Prostate gland (tissue), 2 donors: ENCODE data around the gene MYH15. TPM values are rescaled to one million over a fixed set of nuclear protein-coding genes. Genes with fewer than 3 reads are reported as not detected.

ENCODE experiments used
- DNase-seq: peaks from one replicate; pipeline ENCODE4 v3.0.0-alpha.2; 2019; ENCODE audit warnings: low spot score
- H3K27ac ChIP-seq, 2 donors: fragments of 200-600 bp; sonication (generic); 2 replicates each; pipeline ENCODE4 v1.5.1; 2017 to 2019
- H3K27me3 ChIP-seq: fragments of 200-600 bp; sonication (generic); replicated peaks from 2 replicates; pipeline ENCODE4 v1.5.1; 2019; ENCODE audit not compliant: insufficient read depth
- H3K36me3 ChIP-seq, 2 donors: fragments of 200-600 bp; sonication (generic); 1 replicate in 1 of 2; 2 replicates in 1 of 2; pipeline versions ENCODE4 v1.5.1 to v1.8.1; 2017 to 2019
- H3K4me1 ChIP-seq: fragments of 200-600 bp; sonication (generic); replicated peaks from 2 replicates; pipeline ENCODE4 v1.5.1; 2019
- H3K4me3 ChIP-seq, 2 donors: fragments of 200-600 bp; sonication (generic); 2 replicates each; pipeline ENCODE4 v1.5.1; 2017 to 2019
- H3K9me3 ChIP-seq: fragments of 200-600 bp; sonication (generic); 2 replicates; pipeline ENCODE4 v1.5.1; 2017
- POLR2A ChIP-seq: fragments of 450-650 bp; IDR thresholded peaks from one replicate; pipeline ENCODE4 v1.6.1; 2016; ENCODE audit warnings: antibody characterized with exemption, mild to moderate bottlenecking
- POLR2AphosphoS5 ChIP-seq: sonication (generic); formaldehyde crosslinking; IDR thresholded peaks from one replicate; pipeline ENCODE4 v1.6.1; 2017; ENCODE audit warnings: antibody characterized with exemption
- WGBS: methylation state at CpG from one replicate; pipeline ENCODE4 v1.1.5; 2018; 5-methylcytosine and 5-hydroxymethylcytosine counted together
- intact Hi-C: fragments of 100-400 bp; cut with DNase I; formaldehyde crosslinking; loops from one replicate; pipeline ENCODE4 v1.14.2; 2022
- total RNA-seq, 2 donors: library from RNA; depleted of rRNA; stranded (reverse); fragments of >200 nt; gene quantifications; one replicate each; pipeline ENCODE4 v1.1.0, GENCODE V29; 2016
- TF ChIP-seq, protein P1 (sequence below), 4 experiments: fragments of 200-600 bp in 2 of 4; fragments of 450-650 bp in 2 of 4; sonication (generic) in 2 of 4; IDR thresholded peaks; 1 replicate in 3 of 4; 2 replicates in 1 of 4; pipeline ENCODE4 v1.5.1; 2016 to 2019; ENCODE audit warnings: antibody characterized with exemption in 4 of 4, mild to moderate bottlenecking in 2 of 4, moderate library complexity in 2 of 4

Gene MYH15
- total RNA-seq, 2 donors from 2014 or later = 0.68 TPM

- intact Hi-C loops = no loop called here
- Histone ChIP-seq H3K4me1 (no peaks in the 10 kb centered on the region), H3K27ac (no peak overlapping the region), H3K36me3 (no peaks in the 10 kb centered on the region), H3K9me3 (no peaks in the 10 kb centered on the region), H3K27me3 (no peaks in the 10 kb centered on the region), H3K4me3 (no peak overlapping the region)
- WGBS = 40% methylated on average over 2 of the region's 2 CpGs
- TF ChIP-seq POLR2A (no peak), POLR2AphosphoS5 (no peak)
- TF ChIP-seq, protein P1, sequence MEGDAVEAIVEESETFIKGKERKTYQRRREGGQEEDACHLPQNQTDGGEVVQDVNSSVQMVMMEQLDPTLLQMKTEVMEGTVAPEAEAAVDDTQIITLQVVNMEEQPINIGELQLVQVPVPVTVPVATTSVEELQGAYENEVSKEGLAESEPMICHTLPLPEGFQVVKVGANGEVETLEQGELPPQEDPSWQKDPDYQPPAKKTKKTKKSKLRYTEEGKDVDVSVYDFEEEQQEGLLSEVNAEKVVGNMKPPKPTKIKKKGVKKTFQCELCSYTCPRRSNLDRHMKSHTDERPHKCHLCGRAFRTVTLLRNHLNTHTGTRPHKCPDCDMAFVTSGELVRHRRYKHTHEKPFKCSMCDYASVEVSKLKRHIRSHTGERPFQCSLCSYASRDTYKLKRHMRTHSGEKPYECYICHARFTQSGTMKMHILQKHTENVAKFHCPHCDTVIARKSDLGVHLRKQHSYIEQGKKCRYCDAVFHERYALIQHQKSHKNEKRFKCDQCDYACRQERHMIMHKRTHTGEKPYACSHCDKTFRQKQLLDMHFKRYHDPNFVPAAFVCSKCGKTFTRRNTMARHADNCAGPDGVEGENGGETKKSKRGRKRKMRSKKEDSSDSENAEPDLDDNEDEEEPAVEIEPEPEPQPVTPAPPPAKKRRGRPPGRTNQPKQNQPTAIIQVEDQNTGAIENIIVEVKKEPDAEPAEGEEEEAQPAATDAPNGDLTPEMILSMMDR (IDR thresholded peaks at IDR 0.05) = no peak
- DNase-seq = peak; percentile 13
Measured at GRCh38 chr3:108512671-108513070, 2.3 kb upstream of the MYH15 start.

- intact Hi-C loops = no loop called here
- H3K4me3 ChIP-seq = no peak overlapping the region
- TF ChIP-seq POLR2A (no peak), POLR2AphosphoS5 (no peak)
- TF ChIP-seq, protein P1 (IDR thresholded peaks at IDR 0.05) = no peak
- no peaks in the 10 kb centered on the region for H3K27me3 ChIP-seq
- no peaks in the 10 kb centered on the region for H3K36me3 ChIP-seq
- no peaks in the 10 kb centered on the region for H3K4me1 ChIP-seq
- no peak overlapping the region for H3K27ac ChIP-seq
- no peaks in the 10 kb centered on the region for H3K9me3 ChIP-seq
- no peak for DNase-seq
Measured at GRCh38 chr3:108511490-108511889, 1.1 kb upstream of the MYH15 start.

DNA sequence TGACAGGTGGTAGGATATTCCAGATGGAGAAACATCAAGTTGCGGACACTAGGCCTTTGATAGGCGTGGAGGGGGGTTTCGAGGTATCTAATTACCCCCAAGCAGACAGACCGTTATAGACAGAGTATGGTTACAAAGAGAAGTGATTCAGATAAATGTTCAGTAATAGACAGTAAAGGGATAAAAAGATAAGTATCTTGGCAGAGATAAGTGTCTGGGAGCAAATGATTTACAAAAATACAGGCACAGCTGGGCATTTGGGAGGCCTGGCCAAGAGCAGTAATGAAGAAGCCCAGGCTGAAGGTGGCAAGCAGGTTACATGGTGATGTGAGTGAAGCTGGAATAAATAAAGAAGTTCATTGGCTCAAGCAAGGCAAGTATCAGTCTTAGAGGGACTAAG is 659 bp upstream of the MYH15 start:
- intact Hi-C loops = no loop called here
- Histone ChIP-seq H3K27ac (no peak overlapping the region), H3K4me1 (no peaks in the 10 kb centered on the region), H3K36me3 (no peaks in the 10 kb centered on the region), H3K27me3 (no peaks in the 10 kb centered on the region), H3K4me3 (no peak overlapping the region), H3K9me3 (no peaks in the 10 kb centered on the region)
- DNase-seq = no peak
- 94% methylated on average over 4 of the region's 4 CpGs for WGBS
- TF ChIP-seq POLR2A (no peak), POLR2AphosphoS5 (no peak)
- TF ChIP-seq, protein P1 (IDR thresholded peaks at IDR 0.05) = no peak

GRCh38 chr3:108509871-108510270 is 525 bp downstream of the MYH15 start:
- Histone ChIP-seq H3K9me3 (no peaks in the 10 kb centered on the region), H3K27me3 (no peaks in the 10 kb centered on the region), H3K4me3 (no peak overlapping the region), H3K27ac (no peak overlapping the region), H3K4me1 (no peaks in the 10 kb centered on the region), H3K36me3 (no peaks in the 10 kb centered on the region)
- 94% methylated on average over 2 of the region's 2 CpGs for WGBS
- no peak for DNase-seq
- intact Hi-C loops = no loop called here
- TF ChIP-seq POLR2A (no peak), POLR2AphosphoS5 (no peak)
- TF ChIP-seq, protein P1 (IDR thresholded peaks at IDR 0.05) = no peak

GRCh38 chr3:108509263-108509662 is 1.1 kb downstream of the MYH15 start:
- no peaks in the 10 kb centered on the region for H3K4me1 ChIP-seq

More at GRCh38 chr3:108509263-108509662, 1.1 kb downstream of the MYH15 start:
- Histone ChIP-seq H3K4me3 (no peak overlapping the region), H3K27me3 (no peaks in the 10 kb centered on the region), H3K36me3 (no peaks in the 10 kb centered on the region), H3K27ac (no peak overlapping the region), H3K9me3 (no peaks in the 10 kb centered on the region)
- whole genome bisulfite sequencing = 77% methylated on average over 3 of the region's 3 CpGs
- no peak for DNase-seq
- TF ChIP-seq, protein P1 (IDR thresholded peaks at IDR 0.05) = no peak
- intact Hi-C loops = no loop called here
